Measurements from ENCODE around the gene ALDH1L1. TPM values are rescaled to one million over a fixed set of nuclear protein-coding genes. Genes with fewer than 3 reads are reported as not detected.
A peak's percentile ranks its signal among the peaks of the same experiment; 100 is the strongest.

The ALDH1L1 gene
- total RNA-seq, 2 donors from 2014 or later, result 5.6 to 12.4 TPM

GRCh38 chr3:126197854-126198584 lies 17.6 kb upstream of the ALDH1L1 start:
- DNase-seq (ENCODE audit: low spot score), result no peak
- intact Hi-C loops (cut with DNase I), result loop anchor here in 1 of 2 donors (5.0 kb wide), 1 partner anchor 61 kb away; no protein-coding TSS in a partner anchor

GRCh38 chr3:126197343-126197742 lies 17.0 kb upstream of the ALDH1L1 start:
- no peak for DNase-seq (ENCODE audit: low spot score)
- intact Hi-C loops (cut with DNase I), result loop anchor here in 1 of 2 donors (5.0 kb wide), 1 partner anchor 60 kb away; no protein-coding TSS in a partner anchor

DNA sequence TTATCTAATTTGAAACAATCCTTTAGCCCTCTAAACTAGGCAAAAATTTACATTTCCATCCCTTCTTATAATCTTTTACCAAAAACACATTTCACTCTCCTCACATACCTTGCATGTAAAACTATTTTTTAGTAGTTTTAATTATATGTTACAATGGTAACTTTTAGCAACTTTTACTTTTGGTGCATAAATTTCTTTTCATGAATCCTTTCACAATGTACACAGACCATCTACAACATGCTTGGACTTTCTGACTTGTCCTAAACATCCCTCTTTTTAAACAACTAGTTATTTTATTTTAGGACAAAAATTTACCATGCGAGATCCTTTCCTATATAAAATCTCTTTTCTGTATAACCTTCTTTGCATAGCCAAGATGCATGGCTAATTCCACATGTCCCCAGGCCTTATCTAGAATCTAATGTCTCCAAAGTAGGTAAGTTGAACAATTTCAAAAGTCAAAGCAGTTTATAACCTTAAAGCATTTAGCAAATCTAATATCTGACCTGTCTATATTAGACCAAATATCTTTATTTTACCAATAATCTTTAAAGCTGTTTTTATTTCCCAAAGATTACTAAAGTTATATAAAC lies 14.4 kb upstream of the ALDH1L1 start:
- DNase-seq (ENCODE audit: low spot score), result no peak
- intact Hi-C loops (cut with DNase I), result loop anchor here in 1 of 2 donors (5.0 kb wide), 1 partner anchor 58 kb away; no protein-coding TSS in a partner anchor

DNA sequence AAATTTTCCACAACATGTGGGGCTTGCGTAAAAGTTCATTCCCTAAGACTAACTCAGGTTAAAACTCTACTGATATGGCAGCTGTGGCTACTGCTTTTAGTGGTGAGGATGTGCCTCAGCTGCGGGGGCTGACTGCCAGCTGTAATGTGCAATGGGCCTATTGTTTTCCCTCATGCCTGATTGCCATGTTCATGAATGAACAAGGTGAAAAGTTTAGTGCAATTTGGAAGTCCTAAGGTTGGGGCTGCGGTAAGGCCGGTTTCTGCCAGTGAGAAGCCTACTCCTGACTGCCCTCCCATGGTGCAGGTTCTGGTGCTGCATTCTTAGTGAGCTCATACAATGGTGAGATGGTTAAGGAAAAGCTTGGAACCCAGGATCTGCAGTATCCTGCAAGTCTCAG lies 10.9 kb upstream of the ALDH1L1 start:
- DNase-seq (ENCODE audit: low spot score), result no peak
- intact Hi-C loops (cut with DNase I), result no loop called here

GRCh38 chr3:126187920-126188319 lies 7.5 kb upstream of the ALDH1L1 start:
- intact Hi-C loops (cut with DNase I), result no loop called here
- DNase-seq (ENCODE audit: low spot score), result no peak

GRCh38 chr3:126186749-126187148 lies 6.4 kb upstream of the ALDH1L1 start:
- DNase-seq (ENCODE audit: low spot score), result no peak
- intact Hi-C loops (cut with DNase I), result no loop called here

DNA sequence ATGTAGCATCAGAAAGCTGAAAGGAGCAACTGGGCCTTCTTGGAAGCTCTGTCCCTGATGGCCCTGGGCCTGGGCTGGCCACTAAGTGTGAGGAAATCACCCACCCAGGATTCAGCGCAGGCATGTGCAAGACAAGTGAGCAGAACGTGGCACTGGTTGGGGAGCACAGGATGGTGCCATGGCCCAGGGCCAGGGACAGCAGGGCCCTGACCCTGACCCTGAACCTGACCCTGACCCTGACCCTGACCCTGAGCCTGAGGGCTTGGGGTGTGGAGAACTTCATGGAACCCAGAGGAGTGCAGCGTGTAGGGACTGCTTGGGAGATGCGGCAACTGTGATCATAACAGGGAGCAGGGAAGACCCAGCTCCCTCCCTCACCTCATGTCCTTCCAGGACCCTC lies 5.9 kb upstream of the ALDH1L1 start:
- intact Hi-C loops (cut with DNase I), result no loop called here
- DNase-seq (ENCODE audit: low spot score), result no peak

- no peak for DNase-seq (ENCODE audit: low spot score)
- intact Hi-C loops (cut with DNase I), result no loop called here
Observed at GRCh38 chr3:126184465-126185000, 4.1 kb upstream of the ALDH1L1 start.

GRCh38 chr3:126181398-126181725 lies 976 bp upstream of the ALDH1L1 start:
- DNase-seq (ENCODE audit: low spot score), result no peak
- intact Hi-C loops (cut with DNase I), result no loop called here

- DNase-seq (ENCODE audit: low spot score), result no peak
- intact Hi-C loops (cut with DNase I), result no loop called here
Observed at GRCh38 chr3:126179825-126180476, 435 bp downstream of the ALDH1L1 start.

DNA sequence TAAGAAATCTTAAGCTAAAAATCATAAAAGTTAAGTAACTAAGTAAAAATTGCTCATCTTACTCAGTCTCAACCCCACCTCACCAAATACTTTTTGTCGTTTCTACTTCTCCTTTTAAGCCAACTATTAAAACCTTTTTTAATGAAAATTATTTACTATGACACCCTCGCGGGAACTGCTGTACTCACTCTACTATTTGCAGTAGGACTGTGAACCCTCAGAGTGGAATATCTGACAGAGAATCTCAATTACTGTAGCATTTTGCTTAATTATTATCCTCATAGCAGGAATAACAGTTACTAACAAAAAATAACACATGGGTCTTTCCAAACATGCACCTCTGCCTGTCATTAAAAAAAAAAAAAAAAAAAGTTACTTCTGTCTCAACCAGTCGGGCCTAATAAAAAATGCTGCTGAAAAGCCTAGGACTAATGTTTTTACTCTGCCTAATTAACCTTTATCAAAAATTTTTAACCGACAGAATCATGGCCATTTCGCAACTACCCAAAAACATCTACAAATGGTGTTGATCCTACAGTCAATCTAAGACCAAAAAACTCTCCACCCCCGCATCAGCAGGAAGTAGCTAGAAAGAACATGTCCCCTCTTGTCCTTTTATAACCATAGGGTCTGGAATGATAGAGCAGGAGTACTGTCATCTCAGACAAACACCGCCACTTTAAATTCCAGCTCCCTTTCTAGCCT lies 10.2 kb downstream of the ALDH1L1 start:
- no peak for DNase-seq (ENCODE audit: low spot score)
- intact Hi-C loops (cut with DNase I), result no loop called here

- DNase-seq (ENCODE audit: low spot score), result no peak
- intact Hi-C loops (cut with DNase I), result no loop called here
Observed at GRCh38 chr3:126167566-126167965, 12.8 kb downstream of the ALDH1L1 start.

DNA sequence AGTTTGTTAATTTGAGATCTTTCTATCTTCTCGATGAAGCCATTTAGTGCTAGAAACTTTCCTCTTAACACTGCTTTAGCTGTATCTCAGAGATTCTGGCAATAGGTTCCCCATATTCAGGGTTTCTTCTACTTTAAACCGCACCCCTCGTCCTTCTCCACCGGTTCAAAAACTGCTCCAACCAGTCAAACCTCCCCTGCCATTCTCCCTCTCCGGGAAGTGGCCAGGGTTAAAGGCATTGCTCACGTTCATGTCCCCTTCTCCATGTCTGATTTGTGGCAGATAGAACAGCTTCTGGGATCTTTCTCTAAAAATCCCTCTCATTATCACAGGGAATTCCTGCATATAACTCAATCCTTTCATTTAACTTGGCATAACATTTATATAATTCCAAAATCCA lies 14.4 kb downstream of the ALDH1L1 start:
- intact Hi-C loops (cut with DNase I), result no loop called here

GRCh38 chr3:126161309-126161708 lies 19.1 kb downstream of the ALDH1L1 start:
- intact Hi-C loops (cut with DNase I), result no loop called here
- DNase-seq (ENCODE audit: low spot score), result no peak

More for the DNA sequence above, 14.4 kb downstream of the ALDH1L1 start:
- DNase-seq (ENCODE audit: low spot score), result no peak

GRCh38 chr3:126160243-126161210 lies 19.9 kb downstream of the ALDH1L1 start:
- intact Hi-C loops (cut with DNase I), result no loop called here
- peak; percentile 62 for DNase-seq (ENCODE audit: low spot score)

DNA sequence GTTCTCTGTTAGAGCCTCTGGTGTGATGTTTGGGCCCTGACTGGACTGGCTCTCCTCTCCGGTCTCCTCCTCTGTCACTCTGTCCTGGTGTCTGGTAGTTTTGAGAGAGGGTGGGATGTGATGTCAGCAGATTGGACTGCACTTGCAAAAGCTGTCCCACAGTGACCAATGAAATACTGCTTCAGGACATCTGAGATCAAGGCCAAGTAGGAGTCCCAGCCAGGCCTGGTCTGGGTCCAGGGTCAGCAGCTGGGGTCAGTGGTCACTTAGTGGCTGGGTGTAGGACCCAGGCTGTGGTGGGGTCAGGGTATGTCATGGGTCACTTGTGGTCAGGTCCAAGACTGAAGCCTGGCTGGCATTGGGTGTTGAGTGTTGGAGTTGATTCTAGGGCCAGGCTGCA lies 20.9 kb downstream of the ALDH1L1 start:
- intact Hi-C loops (cut with DNase I), result no loop called here
- peak; percentile 38 for DNase-seq (ENCODE audit: low spot score)

GRCh38 chr3:126158912-126159454 lies 21.4 kb downstream of the ALDH1L1 start:
- peak; percentile 51 for DNase-seq (ENCODE audit: low spot score)
- intact Hi-C loops (cut with DNase I), result no loop called here
